Measurements from ENCODE around the gene ATP2B2.

ATP2B2 gene

DNA sequence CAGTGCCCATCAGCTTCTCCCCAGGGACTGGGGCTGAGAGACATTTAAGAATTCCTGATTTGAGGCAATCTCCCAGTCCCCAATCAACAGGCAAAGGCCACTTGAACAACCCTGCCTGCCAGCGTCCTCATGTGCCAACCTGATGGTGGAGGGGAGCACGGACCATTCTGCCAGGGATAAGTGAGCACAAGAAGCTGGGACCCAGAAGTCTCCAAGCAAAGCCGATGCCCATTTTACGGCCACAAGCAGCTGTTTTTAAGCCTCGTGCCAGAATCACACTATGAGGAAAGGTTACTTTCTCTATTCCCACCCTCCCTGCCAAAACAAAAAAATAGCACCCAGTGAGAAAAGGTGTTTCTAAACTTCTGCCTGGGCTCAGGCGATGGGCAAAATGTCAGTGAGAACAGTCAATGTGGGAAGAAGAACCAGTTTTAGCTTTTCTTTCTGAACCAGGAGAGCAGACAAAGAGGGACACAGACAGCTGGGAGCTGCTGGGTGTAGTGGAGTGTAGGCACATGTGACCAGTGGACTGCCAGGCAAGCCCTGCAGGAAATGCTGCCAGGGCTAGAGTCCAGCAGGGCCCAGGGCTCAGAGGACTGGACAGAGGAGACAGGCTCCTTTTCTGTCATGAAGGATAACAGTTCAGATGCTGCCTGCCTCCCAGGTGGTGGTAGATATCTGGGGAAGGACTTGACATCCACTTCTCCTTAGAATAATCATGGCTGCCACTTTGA lies 57.7 kb downstream of the ATP2B2 start:
- no peak overlapping the region for H3K4me3 ChIP-seq (IDR thresholded peaks at IDR 0.05; ENCODE audit: insufficient read depth, low read depth, low read length)
- H4K20me1 ChIP-seq (ENCODE audit: insufficient read depth): no peaks in the 10 kb centered on the region
- no peak overlapping the region for H3K9ac ChIP-seq
- no peaks in the 10 kb centered on the region for H3K36me3 ChIP-seq (ENCODE audit: insufficient read depth)
- H3K79me2 ChIP-seq (ENCODE audit: insufficient read depth, low read depth): no peaks in the 10 kb centered on the region
- no peak overlapping the region for H2AFZ ChIP-seq (ENCODE audit: low read depth)
- TF ChIP-seq, protein P1, sequence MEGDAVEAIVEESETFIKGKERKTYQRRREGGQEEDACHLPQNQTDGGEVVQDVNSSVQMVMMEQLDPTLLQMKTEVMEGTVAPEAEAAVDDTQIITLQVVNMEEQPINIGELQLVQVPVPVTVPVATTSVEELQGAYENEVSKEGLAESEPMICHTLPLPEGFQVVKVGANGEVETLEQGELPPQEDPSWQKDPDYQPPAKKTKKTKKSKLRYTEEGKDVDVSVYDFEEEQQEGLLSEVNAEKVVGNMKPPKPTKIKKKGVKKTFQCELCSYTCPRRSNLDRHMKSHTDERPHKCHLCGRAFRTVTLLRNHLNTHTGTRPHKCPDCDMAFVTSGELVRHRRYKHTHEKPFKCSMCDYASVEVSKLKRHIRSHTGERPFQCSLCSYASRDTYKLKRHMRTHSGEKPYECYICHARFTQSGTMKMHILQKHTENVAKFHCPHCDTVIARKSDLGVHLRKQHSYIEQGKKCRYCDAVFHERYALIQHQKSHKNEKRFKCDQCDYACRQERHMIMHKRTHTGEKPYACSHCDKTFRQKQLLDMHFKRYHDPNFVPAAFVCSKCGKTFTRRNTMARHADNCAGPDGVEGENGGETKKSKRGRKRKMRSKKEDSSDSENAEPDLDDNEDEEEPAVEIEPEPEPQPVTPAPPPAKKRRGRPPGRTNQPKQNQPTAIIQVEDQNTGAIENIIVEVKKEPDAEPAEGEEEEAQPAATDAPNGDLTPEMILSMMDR (conservative IDR thresholded peaks at IDR 0.05; ENCODE audit: low read depth, low read length): no peak
- H3K4me1 ChIP-seq (ENCODE audit: low read depth, poor library complexity, severe bottlenecking): no peaks in the 10 kb centered on the region
- no peak overlapping the region for H3K4me2 ChIP-seq
- no peaks in the 10 kb centered on the region; the same call in 1 of the 2 replicates for H3K27me3 ChIP-seq (ENCODE audit: insufficient read depth, low read depth)
- no peak overlapping the region for H3K27ac ChIP-seq

DNA sequence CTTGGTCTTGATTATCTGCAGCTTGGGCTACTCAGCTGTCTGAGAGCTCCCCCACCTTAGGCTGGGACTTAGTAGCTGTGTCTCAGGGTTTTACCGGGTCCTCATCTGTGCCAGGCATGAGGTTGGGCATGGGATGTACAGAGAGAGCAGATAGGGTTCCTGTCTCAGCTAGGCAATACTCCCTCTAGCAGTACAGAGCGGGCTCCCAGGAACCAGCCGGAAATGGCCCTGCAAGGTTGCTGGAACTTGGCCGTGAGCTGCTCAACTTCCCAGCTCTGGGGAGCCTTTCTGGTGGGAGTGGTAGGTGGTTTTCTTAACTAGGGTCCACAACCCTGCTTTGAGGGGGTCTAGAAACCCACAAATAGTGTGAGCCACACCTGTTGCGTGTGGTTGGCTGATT lies 58.3 kb downstream of the ATP2B2 start:
- H3K4me3 ChIP-seq (IDR thresholded peaks at IDR 0.05; ENCODE audit: insufficient read depth, low read depth, low read length): no peak overlapping the region
- no peak overlapping the region for H3K9ac ChIP-seq
- no peaks in the 10 kb centered on the region for H3K79me2 ChIP-seq (ENCODE audit: insufficient read depth, low read depth)
- no peak overlapping the region for H3K27ac ChIP-seq
- H3K27me3 ChIP-seq (ENCODE audit: insufficient read depth, low read depth): no peaks in the 10 kb centered on the region; the same call in 1 of the 2 replicates
- no peak overlapping the region for H3K4me2 ChIP-seq
- H2AFZ ChIP-seq (ENCODE audit: low read depth): no peak overlapping the region
- H3K4me1 ChIP-seq (ENCODE audit: low read depth, poor library complexity, severe bottlenecking): no peaks in the 10 kb centered on the region
- TF ChIP-seq, protein P1 (conservative IDR thresholded peaks at IDR 0.05; ENCODE audit: low read depth, low read length): no peak
- H4K20me1 ChIP-seq (ENCODE audit: insufficient read depth): no peaks in the 10 kb centered on the region
- H3K36me3 ChIP-seq (ENCODE audit: insufficient read depth): no peaks in the 10 kb centered on the region

DNA sequence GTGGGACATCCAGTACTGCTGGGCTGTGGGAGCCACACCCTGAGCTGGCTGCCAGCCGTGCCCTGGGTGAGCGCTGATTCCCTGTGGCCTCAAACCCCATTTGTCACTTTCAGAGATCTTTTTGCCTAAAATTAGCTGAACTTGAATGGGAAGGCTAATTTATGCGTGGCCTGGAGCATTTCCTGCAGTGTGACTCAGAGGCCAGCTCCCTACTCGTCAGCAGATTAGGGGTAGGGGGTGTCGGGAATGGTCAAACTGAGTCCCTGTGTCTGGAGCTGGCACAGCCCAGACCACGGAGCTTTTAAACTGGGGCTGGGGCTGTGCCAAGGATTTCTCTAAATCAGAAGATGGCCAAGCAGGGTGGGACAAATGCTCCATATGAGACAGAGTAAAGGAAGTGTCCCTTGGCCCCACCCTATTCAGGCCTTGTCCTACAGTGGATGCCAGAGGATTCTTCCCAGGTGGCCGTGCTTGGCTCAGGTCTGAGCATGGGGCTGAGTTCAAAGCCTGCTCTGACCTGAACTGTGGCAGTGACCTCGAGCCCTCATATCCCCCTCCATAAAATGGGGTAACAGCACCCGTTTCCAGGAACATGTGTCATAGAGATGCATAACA lies 59.7 kb downstream of the ATP2B2 start:
- no peaks in the 10 kb centered on the region for H3K36me3 ChIP-seq (ENCODE audit: insufficient read depth)
- no peak overlapping the region for H3K27ac ChIP-seq
- H4K20me1 ChIP-seq (ENCODE audit: insufficient read depth): no peaks in the 10 kb centered on the region
- H3K4me3 ChIP-seq (IDR thresholded peaks at IDR 0.05; ENCODE audit: insufficient read depth, low read depth, low read length): no peak overlapping the region
- no peak overlapping the region for H2AFZ ChIP-seq (ENCODE audit: low read depth)
- H3K27me3 ChIP-seq (ENCODE audit: insufficient read depth, low read depth): no peaks in the 10 kb centered on the region; the same call in 1 of the 2 replicates
- H3K79me2 ChIP-seq (ENCODE audit: insufficient read depth, low read depth): no peaks in the 10 kb centered on the region
- no peaks in the 10 kb centered on the region for H3K4me1 ChIP-seq (ENCODE audit: low read depth, poor library complexity, severe bottlenecking)
- H3K4me2 ChIP-seq: no peak overlapping the region
- H3K9ac ChIP-seq: no peak overlapping the region
- TF ChIP-seq, protein P1 (conservative IDR thresholded peaks at IDR 0.05; ENCODE audit: low read depth, low read length): no peak

DNA sequence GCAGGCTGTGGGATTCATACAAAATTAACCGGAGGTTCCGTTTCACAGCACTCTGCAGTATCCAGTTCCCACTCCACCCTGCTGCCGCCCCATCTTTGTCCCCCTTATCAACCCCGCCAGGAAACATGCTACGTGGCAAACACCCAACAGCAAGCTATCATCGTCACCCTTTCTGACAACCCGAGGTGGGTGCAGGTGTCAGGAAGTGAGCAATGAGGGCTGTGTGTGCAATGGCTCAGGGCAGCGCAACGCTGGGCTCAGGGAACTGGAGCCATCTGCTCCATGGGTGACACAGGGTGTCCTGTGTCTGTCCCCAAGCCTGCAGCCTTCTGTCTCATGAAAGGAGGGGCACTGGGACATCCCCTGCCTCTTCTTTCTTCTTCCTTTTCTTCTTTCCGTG lies 60.9 kb downstream of the ATP2B2 start:
- Histone ChIP-seq H2AFZ (ENCODE audit: low read depth) (no peak overlapping the region), H3K27ac (no peak overlapping the region), H3K4me3 (IDR thresholded peaks at IDR 0.05; ENCODE audit: insufficient read depth, low read depth, low read length) (no peak overlapping the region), H3K27me3 (ENCODE audit: insufficient read depth, low read depth) (no peaks in the 10 kb centered on the region; the same call in 1 of the 2 replicates), H4K20me1 (ENCODE audit: insufficient read depth) (no peaks in the 10 kb centered on the region), H3K9ac (no peak overlapping the region), H3K4me1 (ENCODE audit: low read depth, poor library complexity, severe bottlenecking) (no peaks in the 10 kb centered on the region), H3K36me3 (ENCODE audit: insufficient read depth) (no peaks in the 10 kb centered on the region), H3K4me2 (no peak overlapping the region), H3K79me2 (ENCODE audit: insufficient read depth, low read depth) (no peaks in the 10 kb centered on the region)
- TF ChIP-seq, protein P1 (conservative IDR thresholded peaks at IDR 0.05; ENCODE audit: low read depth, low read length): no peak
